GM19025 (cell line): ENCODE data around the gene PGAP3.
A peak's percentile ranks its signal among the peaks of the same experiment; 100 is the strongest.

Experiments used
- ATAC-seq: cut with Tn5 transposase; IDR thresholded peaks from one replicate; pipeline ENCODE4 v1.9.1; 2021; ENCODE audit warnings: mild to moderate bottlenecking, low read depth, moderate library complexity; ENCODE audit not compliant: unreplicated experiment

PGAP3 gene

GRCh38 chr17:39640591-39641031, 47.2 kb downstream of the PGAP3 start:
- no peak for ATAC-seq

- ATAC-seq = no peak
These were observed 48.0 kb downstream of the PGAP3 start for GRCh38 chr17:39639566-39640458.

DNA sequence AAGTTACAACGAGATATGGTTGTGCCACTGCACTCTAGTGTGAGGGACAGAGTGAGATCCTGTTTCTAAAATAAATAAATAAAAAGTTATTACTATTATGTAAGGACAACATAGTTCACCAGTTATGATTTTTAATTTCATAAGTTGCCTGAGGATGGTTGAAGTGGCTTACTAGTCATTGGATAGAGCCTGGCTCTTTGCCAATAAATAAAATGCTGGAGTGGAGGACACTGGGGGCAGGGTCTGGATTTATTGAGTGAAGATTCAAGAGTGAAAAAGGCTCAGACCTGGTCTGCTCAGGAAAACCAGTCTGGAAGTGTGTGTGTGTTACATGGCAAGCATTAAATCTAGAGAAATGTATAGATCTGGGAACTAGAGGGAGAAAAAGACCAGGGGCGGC, 48.8 kb downstream of the PGAP3 start:
- no peak for ATAC-seq

DNA sequence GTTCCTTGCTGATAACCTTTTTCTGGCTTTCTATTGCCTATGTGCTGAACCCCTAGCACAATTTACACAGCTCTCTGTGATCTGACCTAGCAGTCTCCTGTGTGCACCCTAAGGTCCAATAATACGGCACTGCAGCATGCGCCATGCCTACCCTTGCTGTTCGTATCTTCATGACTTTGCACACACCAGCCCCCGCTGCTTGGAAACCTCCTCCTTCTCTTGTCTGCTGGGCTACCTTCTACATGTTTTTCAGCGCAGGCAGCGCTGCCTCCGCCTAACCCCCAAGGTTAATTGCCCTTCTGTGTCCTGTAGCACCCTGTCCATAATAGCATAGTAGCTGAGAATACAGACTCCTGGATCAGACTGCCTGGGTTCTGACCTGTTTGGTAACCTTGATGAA, 49.5 kb downstream of the PGAP3 start:
- no peak for ATAC-seq

GRCh38 chr17:39636927-39637736, 50.7 kb downstream of the PGAP3 start, which contains the start of gene STARD3:
Gene STARD3 (plus strand): TSS chr17:39637144. CDS start chr17:39653532, 16,388 bp downstream.
- ATAC-seq = peak; percentile 89

- ATAC-seq = peak; percentile 8
These were observed 51.3 kb downstream of the PGAP3 start for GRCh38 chr17:39636587-39636926.

- ATAC-seq = no peak
These were observed 52.2 kb downstream of the PGAP3 start for GRCh38 chr17:39635614-39636176.

- ATAC-seq = no peak
These were observed 53.4 kb downstream of the PGAP3 start for GRCh38 chr17:39634384-39634871.

DNA sequence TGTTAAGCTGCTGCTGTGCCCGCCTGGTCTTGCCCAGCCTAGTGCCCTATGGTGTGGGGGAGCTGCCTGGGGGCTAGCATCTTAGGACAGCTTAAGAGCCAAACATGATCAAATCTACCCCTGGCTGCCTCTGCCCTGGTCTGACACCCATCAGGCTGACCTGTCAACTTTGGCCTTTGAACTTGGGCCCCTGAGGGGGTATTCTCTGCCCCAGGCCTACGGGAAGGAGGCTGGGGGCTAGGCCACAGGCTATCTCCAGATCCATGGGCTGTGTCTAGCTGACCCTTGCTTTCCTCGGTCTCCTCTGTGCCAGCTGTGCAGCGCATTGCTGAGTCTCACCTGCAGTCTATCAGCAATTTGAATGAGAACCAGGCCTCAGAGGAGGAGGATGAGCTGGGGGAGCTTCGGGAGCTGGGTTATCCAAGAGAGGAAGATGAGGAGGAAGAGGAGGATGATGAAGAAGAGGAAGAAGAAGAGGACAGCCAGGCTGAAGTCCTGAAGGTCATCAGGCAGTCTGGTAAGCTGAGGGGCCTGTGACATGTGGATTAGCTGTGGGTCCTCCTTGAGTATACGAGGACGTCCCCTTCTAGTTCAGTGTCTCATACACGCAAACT, 54.2 kb downstream of the PGAP3 start:
- no peak for ATAC-seq

GRCh38 chr17:39632153-39632941, 55.5 kb downstream of the PGAP3 start:
- ATAC-seq = no peak

DNA sequence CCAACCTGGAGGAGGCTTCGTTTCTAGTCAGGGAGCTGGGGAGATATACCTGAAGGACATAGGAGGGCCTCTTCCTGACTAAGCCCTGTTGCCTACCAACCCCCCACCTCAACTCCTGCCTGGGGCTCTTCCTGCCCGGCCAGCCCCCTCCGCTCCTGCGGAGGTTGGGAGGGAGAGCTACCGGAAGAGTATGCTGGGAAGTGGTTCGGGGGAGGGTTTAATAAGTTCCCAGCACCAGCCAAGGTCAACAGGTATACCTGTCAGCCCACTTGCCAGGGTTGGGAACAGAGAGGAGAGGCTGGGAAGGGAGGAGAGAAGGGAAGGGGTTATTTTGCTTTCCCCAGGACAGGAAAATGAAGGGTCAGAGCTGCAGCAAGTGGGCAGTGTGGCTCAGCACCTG, 56.5 kb downstream of the PGAP3 start:
- ATAC-seq = no peak

GRCh38 chr17:39629898-39630297, 58.0 kb downstream of the PGAP3 start:
- ATAC-seq = no peak

DNA sequence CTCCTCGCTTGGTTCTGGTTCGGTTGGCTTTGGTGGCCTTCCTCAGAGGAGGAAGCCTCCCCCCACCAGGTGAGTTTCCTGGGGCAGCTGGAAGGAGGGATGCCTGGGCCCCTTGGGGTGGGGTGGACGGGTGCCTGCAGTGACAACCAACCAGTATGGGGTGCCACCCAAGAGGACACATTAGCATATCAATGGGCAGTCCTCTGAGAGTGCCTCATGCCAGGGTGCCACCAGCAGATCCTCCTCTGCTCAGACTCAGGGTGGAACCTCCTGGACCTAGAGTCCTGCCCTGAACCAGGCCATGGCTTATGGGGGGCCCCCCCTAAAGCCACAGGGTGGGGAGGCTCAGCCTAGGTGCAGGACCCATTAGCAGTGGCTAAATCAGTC, 58.4 kb downstream of the PGAP3 start:
- no peak for ATAC-seq

- ATAC-seq = no peak
These were observed 59.0 kb downstream of the PGAP3 start for GRCh38 chr17:39628655-39629493.

DNA sequence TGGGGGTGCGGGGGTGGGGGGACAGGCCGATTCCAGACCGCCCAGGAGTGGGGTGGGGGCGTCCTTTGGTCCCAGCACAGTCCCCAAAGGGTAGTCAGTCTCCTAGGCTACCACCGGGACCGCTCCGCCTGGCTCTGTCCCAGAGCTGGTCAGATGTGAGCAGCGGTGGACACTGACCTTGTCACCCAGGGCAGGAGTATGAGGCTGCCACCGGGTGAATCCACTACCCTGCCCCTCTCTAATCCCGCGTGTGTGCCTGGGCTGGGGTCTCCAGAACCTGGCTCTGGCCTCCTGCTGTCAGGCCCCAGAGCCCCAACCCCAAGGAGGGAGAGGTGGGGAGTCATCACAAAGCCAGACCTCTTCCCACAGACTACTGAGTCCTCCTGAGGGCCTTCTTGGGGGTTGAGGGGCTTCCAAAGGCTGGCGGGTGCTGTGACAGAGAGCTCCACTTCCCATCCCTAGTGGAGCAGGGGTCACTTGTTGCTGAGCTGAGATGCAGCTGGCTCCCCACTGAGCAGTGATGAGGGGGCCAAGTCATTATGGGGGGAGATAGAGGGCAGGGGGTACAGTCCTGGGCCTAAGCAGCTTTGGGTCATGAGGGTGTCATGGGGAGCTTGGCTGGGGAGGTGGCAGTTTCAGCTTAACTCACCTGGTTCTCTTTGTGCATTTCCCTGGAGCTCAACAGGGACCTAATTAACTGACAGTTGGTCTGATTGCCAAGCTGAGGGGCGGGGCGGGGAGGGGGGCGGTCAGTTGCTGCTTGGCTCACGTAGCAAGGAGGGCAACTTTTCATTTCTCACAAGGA, 59.9 kb downstream of the PGAP3 start:
- ATAC-seq = no peak

DNA sequence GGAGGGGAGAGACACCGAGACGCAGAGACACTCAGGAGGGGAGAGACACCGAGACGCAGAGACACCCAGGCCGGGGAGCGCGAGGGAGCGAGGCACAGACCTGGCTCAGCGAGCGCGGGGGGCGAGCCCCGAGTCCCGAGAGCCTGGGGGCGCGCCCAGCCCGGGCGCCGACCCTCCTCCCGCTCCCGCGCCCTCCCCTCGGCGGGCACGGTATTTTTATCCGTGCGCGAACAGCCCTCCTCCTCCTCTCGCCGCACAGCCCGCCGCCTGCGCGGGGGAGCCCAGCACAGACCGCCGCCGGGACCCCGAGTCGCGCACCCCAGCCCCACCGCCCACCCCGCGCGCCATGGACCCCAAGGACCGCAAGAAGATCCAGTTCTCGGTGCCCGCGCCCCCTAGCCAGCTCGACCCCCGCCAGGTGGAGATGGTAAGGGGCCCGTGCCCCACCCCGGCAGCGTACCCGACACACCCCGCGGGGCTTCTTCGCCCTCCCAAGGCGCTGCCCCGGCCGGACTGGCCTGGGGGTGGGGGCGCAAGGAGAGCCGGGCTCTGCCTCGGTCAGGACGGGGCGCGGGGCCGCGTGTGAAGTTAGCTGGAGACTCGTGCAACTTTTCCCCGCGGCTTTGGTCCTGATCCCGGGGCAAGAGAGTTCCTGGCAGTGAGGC, 60.7 kb downstream of the PGAP3 start:
- ATAC-seq = no peak

DNA sequence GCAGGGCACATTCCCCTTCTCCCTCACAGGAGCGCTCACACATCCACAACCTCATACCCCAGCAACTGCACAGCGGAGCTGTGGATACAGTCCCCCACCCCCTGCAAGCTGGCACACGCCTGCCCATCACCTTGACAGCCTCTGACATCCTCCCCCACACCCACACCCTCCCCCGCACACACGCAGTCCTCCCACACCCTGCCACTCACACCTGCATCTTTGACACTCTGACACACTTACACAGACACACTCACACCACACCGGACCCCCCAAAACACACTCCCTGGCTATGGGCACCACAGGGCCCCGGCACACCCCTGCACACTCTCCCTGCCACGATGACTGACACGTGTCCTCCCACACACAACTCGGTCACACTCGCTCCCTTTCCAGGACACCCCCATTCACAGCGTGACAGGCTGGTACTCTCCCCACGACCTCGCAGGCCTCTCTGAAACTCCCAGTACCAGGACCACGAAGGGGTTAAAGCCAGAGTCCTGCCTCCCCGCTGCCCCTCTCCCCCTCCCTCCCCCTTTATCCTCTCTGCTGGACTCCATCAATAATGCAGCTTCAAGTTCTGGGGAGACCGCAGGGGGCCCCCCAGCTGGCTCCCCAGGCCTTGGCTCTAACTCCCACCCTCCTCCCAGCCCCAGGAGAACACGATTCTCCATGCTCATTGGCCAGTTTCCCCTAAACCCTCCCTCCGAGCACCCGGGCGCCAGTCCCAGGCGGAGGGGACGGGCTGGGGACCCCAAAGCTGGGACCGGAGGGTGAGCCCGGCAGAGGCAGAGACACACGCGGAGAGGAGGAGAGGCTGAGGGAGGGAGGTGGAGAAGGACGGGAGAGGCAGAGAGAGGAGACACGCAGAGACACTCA, 61.4 kb downstream of the PGAP3 start, which contains the start of gene PPP1R1B:
Gene PPP1R1B, plus strand, starts transcription at position 782 of the 876 bp plus-strand sequence. CDS start 441 bp downstream, outside the sequence.
- no peak for ATAC-seq
